Measurements from ENCODE around the gene LRRK2. TPM values are rescaled to one million over a fixed set of nuclear protein-coding genes. Genes with fewer than 3 reads are reported as not detected.

LRRK2 gene
- total and polyA plus RNA-seq, 2 of the 8 experiments (the other 6 are each of a cell fraction or from before 2014, with no cell fraction given), result 0.06 to 0.13 TPM

DNA sequence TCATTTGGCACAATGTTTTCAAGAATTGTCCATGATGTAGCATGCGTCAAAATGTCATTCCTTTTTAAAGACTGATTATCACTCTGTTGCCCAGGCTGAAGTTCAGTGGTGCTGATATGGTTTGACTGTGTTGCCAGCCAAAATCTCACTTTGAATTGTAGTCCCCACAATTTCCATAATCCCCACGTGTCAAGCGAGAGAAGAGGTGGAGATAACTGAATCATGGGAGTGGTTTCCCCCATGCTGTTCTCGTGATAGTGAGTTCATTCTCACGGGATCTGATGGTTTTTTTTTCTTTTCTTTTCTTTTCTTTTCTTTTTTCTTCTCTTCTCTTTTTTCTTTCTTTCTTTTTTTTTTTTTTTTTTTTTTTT, 21.8 kb upstream of the LRRK2 start (continued):
- no peak for TF ChIP-seq CHD7 (IDR thresholded peaks at IDR 0.05; ENCODE audit: insufficient replicate concordance, low read length)
- TF ChIP-seq ZNF274 (IDR thresholded peaks at IDR 0.05; ENCODE audit: borderline replicate concordance, extremely low read depth, low read length), result no peak
